Activated CD4-positive, CD25-positive, alpha-beta regulatory T cell treated with anti-CD3 and anti-CD28 coated beads, Interleukin-2, amount 50 U/mL, for 72 hours (primary cell): ENCODE data around the gene MPL.
A peak's percentile ranks its signal among the peaks of the same experiment; 100 is the strongest.
"Not testable (repeated sequence)": the region's sequence is repeated elsewhere in the genome, so short reads cannot be mapped to it uniquely, and the experiment has no call there.

Experiments used
- DNase-seq: peaks from one replicate; pipeline ENCODE4 v3.0.0; 2021

MPL gene

GRCh38 chr1:43382027-43382779 is 44.6 kb downstream of the MPL start:
- no peak for DNase-seq

GRCh38 chr1:43383449-43383848 is 45.8 kb downstream of the MPL start:
- no peak for DNase-seq

- DNase-seq: no peak
These were observed 49.1 kb downstream of the MPL start for GRCh38 chr1:43386676-43387075.

DNA sequence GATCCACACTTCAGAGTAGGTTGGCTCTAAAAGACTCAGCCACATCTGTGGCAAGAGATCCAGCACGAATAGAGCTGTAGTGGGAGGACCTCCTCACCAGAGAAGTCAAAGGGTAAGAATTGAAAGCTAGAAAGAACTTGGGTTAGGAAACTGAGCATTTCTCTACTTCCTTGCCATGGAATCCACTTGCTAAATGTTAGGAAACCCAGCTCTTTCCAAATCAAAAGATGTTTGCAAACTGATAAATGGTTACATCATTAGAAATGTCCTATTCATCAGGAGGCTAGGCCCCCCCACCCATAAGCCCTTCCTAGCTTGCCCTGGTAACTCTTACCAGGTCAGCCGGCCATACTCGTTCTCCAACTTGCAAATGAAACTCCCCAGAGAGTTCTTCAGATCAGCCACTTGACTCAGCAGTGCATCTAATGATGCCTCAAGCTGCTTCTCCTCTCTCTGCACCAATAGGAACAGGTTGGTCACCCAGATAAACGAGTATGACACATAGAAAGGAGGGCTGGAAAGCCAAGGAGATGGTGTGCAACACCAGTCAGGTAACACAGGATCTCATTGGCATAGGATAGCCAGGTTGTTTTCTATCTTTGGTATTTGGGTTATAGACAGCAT is 50.5 kb downstream of the MPL start:
- DNase-seq: no peak

DNA sequence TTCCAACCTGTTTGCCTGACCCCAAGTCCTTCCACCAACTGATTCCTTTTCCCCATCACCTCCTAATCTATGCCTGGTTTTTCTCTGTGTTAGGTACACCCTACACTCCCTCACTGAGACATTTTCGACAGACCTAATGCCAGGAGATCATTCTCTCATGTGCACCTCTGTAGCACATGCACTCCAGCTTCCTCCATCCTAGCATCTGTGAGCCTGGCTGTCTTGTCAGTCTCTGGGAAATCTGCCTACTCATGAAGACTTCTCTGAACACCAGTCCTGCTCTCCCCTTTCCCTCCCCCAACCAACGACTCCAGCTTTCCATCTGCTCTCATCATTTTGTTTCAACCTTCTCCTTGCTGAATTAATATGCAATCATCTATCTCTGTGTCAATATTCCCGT is 51.0 kb downstream of the MPL start:
- no peak for DNase-seq

DNA sequence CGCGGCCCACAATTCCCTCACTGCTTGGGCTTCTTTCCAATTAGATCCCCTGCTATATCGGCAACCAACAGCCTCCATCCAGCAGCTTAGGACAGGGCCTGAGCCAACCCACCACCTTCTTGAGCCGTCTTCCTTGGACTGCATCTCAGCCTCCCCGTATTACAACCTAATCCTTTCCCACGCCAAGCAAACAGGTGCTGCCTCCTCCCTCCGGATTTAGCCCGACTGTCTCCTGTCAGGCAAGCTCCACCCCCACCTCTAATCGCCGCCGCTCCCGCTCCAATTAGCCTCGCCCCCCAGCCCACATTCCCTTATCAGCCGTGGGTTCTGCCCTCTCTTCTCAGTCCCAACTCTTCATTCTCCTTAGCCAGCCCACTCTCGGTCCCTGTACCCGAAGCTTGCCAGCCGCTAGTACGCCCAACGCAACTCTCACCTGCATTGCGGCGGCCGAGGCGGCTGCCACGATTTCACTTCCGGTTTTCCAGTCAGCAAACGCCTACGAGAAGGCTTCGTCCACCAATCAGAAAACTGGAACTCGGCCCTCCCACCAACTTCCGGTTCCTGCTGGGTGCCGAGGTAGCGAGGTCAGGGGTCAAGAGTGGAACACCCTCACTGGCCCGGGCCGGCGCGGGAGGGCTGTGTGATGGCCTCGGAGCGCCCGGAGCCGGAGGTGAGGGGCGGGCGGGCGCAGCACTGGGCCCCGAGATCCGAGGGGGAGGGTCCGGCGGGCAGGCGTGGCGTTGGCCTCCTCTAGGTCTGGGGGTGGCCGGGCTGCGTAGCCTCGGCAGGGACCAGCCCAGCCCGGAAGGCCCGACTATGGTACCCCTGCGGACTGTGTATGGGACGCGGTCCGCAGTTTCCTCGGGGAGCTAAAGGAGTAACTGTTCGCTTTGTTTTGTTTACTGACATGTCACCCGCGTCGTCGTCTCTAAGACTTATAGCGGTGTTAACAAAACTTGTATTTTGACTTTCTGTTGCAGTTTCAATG is 52.0 kb downstream of the MPL start, which contains the start of the genes MED8 and SZT2:
Gene MED8 (minus strand): TSS at position 475 of the 988 bp plus-strand sequence. CDS start 36 bp downstream, at position 439.
Gene SZT2 (plus strand): TSS at position 574 of the 988 bp plus-strand sequence. CDS start 70 bp downstream, at position 644.
- DNase-seq: peak; percentile 94

DNA sequence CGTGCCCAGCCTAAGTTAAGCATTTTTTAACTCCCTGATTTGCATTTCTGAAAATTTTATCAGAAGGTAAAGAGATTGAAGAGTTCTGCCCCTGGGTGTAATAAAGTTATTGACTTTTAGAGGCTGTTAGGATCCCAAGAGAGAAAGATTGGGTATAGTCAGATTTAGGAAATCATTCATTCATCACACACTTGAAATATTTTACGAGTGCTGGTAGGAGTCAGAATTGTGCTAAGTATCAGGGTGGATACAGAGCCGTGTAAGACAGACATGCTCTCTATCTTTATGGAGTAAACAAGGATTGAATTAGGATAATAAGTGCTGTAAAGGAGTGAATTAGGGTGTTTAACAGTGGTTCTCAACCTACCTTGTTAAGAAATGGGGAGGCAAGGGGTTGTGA is 55.1 kb downstream of the MPL start:
- DNase-seq: no peak

DNA sequence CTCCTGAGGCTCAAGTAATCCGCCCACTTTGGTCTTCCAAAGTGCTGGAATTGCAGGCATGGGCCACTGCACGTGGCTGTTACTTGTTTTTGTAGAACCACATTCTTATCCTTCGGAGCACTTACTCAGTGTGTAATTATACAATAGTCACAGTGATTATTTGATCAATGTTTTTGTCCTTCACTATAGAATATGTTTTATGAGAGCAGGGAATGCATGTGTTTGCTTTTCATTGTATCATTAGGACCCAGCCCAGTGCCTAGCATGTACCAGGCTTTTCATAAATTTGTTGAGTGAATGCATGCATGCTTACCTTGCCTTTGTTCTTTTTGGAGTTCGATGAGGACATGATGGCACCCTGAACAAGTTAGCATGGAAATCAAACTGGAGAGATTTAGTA is 57.9 kb downstream of the MPL start:
- no peak for DNase-seq

DNA sequence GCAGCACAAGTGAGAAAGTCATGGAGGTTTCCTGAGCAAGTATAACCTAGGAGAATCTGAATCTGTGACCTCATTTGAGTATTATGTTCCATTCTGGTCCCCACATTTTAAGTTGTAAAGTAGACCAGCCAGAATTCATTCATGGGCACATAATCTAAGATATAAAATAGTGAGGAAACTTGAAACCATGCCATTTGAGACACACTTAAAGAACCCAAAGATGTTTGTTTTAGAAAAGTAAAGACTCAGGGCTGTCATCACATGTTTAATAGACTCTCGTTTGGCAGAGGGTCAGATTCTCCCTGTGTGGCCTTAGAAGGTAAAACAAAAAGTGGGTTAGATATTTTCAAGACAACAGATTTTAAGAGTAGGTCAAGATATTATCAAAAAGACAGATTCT is 58.4 kb downstream of the MPL start:
- no peak for DNase-seq

- no peak for DNase-seq
These were observed 60.6 kb downstream of the MPL start for GRCh38 chr1:43398227-43398626.

- DNase-seq: not testable (repeated sequence)
These were observed 62.8 kb downstream of the MPL start for GRCh38 chr1:43400441-43400840.

GRCh38 chr1:43402089-43402865 is 64.7 kb downstream of the MPL start:
- DNase-seq: no peak
